Measurements from ENCODE around the gene GAS6. TPM values are rescaled to one million over a fixed set of nuclear protein-coding genes. Genes with fewer than 3 reads are reported as not detected.

GAS6 gene
- total and polyA plus RNA-seq, 2 donors (not counting 3 experiments of a cell fraction or from before 2014, with no cell fraction given): 69.2 to 109 TPM

DNA sequence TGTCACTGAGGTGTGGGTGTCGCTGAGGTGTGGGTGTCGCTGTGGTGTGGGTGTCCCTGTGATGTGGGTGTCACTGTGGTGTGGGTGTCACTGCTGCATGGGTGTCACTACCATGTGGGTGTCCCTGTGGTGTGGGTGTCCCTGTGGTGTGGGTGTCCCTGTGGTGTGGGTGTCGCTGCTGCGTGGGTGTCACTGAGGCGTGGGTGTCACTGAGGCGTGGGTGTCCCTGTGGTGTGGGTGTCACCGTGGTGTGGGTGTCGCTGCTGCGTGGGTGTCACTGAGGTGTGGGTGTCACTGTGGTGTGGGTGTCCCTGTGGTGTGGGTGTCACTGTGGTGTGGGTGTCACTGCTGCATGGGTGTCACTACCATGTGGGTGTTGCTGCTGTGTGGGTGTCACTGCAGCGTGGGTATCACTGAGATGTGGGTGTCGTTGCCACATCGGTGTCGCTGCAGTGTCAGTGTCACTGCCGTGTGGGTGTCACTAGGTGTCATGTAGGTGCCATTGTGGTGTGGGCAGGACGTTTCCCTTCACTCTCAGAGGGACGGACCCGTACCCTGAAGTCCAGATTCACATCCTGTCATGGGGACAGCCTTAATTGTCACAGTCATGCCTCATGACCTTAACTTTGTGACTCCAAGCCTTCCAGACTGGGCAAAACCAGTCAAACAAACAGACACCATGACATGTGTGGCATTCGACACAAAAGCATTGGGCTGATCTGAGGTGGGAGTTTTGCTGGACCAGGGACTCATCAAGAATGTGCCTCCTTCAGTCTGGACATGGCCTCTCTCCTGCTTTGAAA is 12.7 kb upstream of the GAS6 start:
- DNase-seq (ENCODE audit: low read depth, low spot score) (no peak), FAIRE-seq (no peak)
- H3K9me1 ChIP-seq (replicated peaks; ENCODE audit: control insufficient read depth, extremely low read depth, insufficient read depth, low read length): no peaks in the 10 kb centered on the region
- dilution Hi-C loops (cut with MboI; ENCODE audit: extremely low pct_ligation_motif_present, low sequenced_read_pairs): no loop called here
- intact Hi-C loops (cut with micrococcal nuclease): no loop called here
- no peaks in the 10 kb centered on the region for H3K79me2 ChIP-seq (ENCODE audit: control insufficient read depth, insufficient read depth, low read length)
- H3K27me3 ChIP-seq (ENCODE audit: control insufficient read depth in 2 of 2, insufficient read depth in 2 of 2, low read length in 2 of 2): peaks cover 2 to 17% of the 10 kb centered on the region in 2 experiments
- H3K9ac ChIP-seq (replicated peaks; ENCODE audit: extremely low read depth, insufficient read depth, low read length): no peak overlapping the region
- H3K27ac ChIP-seq (ENCODE audit: insufficient read depth, low read depth, low read length): no peak overlapping the region
- POLR2A ChIA-PET: no interaction called here
- H4K20me1 ChIP-seq (replicated peaks; ENCODE audit: control insufficient read depth, extremely low read depth, insufficient read depth, low read length): no peaks in the 10 kb centered on the region
- BruUV-seq (replicated peaks): no TSS peak
- TF ChIP-seq GATA2 (IDR thresholded peaks at IDR 0.05; ENCODE audit: insufficient read depth, insufficient read length, low read depth, low read length) (no peak), JUN (IDR thresholded peaks at IDR 0.05; ENCODE audit: borderline replicate concordance, insufficient read depth, insufficient read length, low read depth) (no peak), FOS (IDR thresholded peaks at IDR 0.05; ENCODE audit: borderline replicate concordance, insufficient read depth, low read length) (no peak), EZH2 (IDR thresholded peaks at IDR 0.05; ENCODE audit: borderline replicate concordance, low read depth, low read length, severe bottlenecking) (no peak), POLR2A (IDR thresholded peaks at IDR 0.05; ENCODE audit: low read depth, low read length) (no peak), POLR2AphosphoS5 (IDR thresholded peaks at IDR 0.05; ENCODE audit: insufficient read depth, low read depth, low read length) (no peak), MYC (IDR thresholded peaks at IDR 0.05; ENCODE audit: low read depth, low read length) (no peak)
- TF ChIP-seq, protein P1, sequence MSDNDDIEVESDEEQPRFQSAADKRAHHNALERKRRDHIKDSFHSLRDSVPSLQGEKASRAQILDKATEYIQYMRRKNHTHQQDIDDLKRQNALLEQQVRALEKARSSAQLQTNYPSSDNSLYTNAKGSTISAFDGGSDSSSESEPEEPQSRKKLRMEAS (IDR thresholded peaks at IDR 0.05; ENCODE audit: insufficient read depth, insufficient read length): no peak
- TF ChIP-seq, protein P2, sequence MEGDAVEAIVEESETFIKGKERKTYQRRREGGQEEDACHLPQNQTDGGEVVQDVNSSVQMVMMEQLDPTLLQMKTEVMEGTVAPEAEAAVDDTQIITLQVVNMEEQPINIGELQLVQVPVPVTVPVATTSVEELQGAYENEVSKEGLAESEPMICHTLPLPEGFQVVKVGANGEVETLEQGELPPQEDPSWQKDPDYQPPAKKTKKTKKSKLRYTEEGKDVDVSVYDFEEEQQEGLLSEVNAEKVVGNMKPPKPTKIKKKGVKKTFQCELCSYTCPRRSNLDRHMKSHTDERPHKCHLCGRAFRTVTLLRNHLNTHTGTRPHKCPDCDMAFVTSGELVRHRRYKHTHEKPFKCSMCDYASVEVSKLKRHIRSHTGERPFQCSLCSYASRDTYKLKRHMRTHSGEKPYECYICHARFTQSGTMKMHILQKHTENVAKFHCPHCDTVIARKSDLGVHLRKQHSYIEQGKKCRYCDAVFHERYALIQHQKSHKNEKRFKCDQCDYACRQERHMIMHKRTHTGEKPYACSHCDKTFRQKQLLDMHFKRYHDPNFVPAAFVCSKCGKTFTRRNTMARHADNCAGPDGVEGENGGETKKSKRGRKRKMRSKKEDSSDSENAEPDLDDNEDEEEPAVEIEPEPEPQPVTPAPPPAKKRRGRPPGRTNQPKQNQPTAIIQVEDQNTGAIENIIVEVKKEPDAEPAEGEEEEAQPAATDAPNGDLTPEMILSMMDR (IDR thresholded peaks at IDR 0.05; ENCODE audit: extremely low read depth in 1 of 2, insufficient read depth in 1 of 2, low read depth in 1 of 2, low read length in 2 of 2): no peak
- CTCF ChIA-PET: interaction anchor here (1.4 kb wide), 1 partner anchor 36 kb away, joined by 3 read pairs; no protein-coding TSS in a partner anchor
- no peak overlapping the region for H3K4me3 ChIP-seq (replicated peaks in 1 of 3; ENCODE audit: insufficient read depth in 1 of 3, low read depth in 1 of 3, low read length in 3 of 3)
- H3K4me2 ChIP-seq (ENCODE audit: insufficient read depth, low read length): no peak overlapping the region
- H3K36me3 ChIP-seq (ENCODE audit: control insufficient read depth in 2 of 2, extremely low read depth in 1 of 2, insufficient read depth in 2 of 2, low read length in 2 of 2): no peaks in the 10 kb centered on the region
- H2AFZ ChIP-seq (ENCODE audit: low read depth, low read length): no peak overlapping the region
- no peaks in the 10 kb centered on the region for H3K9me3 ChIP-seq (replicated peaks; ENCODE audit: control insufficient read depth, insufficient read depth, low read length)
- H3K4me1 ChIP-seq (ENCODE audit: control insufficient read depth, extremely low read depth, insufficient read depth, low read length): peaks cover 6% of the 10 kb centered on the region

Measured in endothelial cell of umbilical vein (primary cell).